ENCODE data around the gene GRIK3.

- TF ChIP-seq CTCF (optimal IDR thresholded peaks at IDR 0.05 in 1 of 3, IDR thresholded peaks at IDR 0.05 in 1 of 3, conservative IDR thresholded peaks at IDR 0.05 in 1 of 3; ENCODE audit: extremely low read depth in 1 of 3, insufficient read depth in 2 of 3, low read length in 3 of 3) (no peak), EZH2 (IDR thresholded peaks at IDR 0.05; ENCODE audit: low read length) (no peak)
Measured at GRCh38 chr1:36776948-36777831, 257.1 kb downstream of the GRIK3 start.
